ENCODE data around the gene IRF7.
"Not testable (repeated sequence)": the region's sequence is repeated elsewhere in the genome, so short reads cannot be mapped to it uniquely, and the experiment has no call there.

Gene IRF7

DNA sequence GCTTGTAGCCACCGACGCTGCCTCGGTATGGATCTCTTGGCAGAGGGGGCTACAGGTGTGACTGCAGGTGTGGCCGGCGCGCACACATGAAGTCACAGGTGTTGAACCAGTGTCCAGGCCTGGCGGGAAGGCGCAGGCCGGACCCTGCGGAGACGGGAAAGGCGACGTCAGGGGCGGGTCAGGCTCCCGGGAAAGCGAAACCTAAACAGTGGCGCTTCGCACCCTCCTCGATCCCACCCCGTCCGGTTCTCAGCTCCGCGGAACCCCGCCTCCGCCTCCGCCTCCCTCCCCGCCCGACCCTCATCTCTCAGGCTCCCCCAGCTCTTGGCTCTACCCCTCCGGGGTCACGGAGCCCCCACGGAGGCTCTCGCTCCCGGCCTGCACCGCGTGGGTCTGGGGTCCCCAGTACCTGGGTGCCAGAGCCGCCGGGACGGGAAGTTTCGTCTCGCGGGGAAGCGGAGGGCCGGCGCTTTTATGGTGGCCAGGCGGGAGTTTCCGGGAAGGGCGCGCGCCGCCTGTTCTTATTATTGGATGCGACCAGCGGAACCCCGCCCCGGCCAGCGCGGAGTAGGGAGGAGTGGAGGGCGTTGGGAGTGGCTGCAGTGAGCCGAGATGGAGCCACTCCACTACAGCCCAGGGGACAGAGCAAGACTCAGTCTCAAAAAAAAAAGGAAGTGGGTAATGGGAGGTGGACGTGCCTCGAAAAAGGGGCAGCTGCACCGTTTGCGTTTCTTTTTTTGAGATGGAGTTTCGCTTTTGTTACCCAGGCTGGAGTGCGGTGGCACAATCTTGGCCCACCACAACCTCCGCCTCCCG, at the start of gene IRF7:
TSS of gene IRF7 (minus strand) at position 447 of the 816 bp plus-strand sequence. CDS start 586 bp downstream, outside the sequence.
- DNase-seq: peak; percentile 44

DNA sequence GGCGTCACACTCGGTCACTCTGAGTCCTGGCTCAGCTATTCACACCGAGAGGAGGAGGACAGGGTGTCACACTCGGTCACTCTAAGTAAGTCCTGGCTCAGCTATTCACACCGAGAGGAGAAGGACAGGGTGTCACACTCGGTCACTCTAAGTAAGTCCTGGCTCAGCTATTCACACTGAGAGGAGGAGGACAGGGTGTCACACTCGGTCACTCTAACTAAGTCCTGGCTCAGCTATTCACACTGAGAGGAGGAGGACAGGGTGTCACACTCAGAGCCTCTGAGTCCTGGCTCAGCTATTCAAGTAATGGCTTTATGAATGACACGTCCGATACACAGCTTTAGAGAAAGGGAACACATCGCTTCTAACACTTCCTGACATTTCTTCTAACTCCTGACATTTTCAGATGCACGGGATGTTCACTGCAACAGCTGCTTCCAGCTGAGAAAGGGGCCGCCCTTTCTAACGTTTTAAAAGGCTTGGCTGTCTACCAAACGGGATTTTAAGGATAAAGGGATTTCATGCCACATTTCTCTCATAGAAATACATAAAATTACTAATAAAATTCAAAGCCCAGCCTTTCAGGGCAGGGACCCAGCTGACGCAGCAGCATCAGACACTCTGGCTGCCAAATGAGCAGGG, 49.4 kb upstream of the IRF7 start:
- no peak for DNase-seq

DNA sequence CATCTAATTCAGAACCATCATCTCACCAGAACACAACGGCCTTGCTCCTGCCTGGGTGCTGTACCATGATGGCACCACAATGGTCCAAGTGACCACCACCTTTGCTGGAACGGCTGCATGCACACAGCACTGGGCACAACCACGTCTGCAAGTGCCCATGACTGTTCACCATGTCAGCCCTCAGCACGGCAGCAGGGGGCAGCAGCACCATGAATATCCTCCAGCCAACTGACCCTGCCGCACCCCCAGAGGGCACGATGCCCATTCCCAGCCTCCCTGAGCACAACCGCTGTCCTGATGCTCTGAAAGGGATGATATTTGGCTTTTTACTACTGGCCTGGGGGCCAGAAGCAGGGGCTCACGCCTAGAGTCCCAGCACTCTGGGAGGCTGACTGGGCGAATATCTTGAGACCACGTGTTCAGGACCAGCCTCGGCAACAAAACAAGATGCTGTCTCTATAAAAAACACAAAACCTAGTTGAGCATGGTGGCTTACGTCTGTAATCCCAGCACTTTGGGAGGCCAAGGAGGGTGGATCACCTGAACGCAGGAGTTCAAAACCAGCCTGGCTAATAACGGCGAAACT, 47.0 kb upstream of the IRF7 start:
- no peak for DNase-seq

DNA sequence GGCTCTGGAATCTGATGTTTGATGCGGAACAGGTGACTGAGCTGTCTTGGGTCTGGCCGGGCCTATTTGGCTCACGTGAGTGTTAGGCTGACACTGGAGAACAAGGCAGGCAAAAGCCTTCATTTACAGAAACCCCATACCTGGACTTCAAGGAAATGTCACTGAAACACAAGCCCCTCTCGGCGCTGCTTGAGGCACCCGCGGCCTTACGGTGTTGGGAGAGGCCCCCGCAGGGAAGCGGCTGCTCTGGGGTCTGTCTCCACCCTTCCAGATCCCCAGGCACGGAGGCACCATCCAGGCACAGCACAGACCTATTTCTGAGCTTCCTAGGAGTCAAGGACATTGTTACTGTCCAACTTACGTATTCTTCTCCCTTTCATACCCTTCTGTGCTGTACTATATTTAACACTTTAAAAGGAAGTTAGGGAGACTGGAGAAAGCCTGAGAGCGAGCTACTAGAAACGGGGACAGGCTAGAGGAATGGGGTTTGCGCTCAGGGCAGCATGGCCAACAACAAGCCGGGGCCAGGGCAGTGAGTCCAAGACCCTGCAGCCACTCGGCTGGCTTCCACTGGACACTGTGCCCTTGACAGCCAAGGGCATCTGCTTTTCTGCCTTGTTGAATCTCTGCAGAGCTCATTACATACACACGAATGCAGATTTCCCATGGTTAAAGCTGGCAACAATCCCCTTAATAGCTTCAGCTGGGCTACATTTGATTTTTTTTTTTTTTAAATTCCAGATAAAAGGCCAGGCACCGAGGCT, 45.1 kb upstream of the IRF7 start:
- DNase-seq: no peak

DNA sequence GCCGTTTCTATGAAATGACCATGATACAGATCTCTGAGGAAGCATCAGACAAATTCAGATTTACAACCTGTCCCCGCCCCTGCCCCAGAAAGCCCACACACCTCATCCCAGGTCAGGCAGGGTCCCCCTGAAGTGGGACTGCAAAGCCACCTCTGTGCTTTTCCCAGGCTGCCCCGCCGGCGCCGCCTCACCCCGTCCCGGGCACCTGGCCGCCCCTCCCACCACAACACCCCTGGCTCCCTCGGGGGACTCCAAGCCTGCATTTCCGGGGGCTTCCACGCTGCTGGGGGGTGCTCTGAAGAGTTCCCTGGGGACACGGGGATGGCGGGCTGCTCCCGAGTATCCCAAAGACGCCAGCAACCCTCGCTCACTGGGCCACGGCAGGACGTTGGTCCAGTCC, 44.5 kb upstream of the IRF7 start:
- DNase-seq: no peak

DNA sequence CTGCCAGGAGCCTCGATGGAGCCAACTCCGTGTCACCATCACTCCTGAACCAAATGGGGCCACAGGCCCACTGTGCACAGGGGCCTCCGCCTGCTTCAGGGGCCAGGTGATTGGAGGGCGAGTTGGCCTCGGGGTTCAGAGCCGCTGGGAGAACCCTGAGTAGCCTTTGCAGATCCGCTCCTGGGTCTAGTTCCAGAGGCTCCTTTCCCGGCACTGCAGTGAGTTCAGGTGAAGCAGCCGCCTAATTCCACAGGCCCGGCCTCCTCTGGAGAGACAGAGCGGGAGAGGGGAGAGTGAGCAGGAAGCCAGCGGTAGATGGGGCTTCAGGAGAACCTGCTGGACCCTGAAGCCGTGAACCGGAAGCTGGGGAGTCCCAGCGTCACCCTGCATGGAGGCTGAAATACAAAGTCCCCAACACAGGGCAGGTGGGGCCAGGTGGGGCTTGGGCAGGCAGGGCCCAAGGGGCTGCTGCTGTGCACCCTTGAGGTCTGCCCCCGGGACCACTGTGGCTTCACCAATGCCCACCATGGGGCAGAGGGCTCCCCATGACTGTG, 43.9 kb upstream of the IRF7 start:
- DNase-seq: no peak

DNA sequence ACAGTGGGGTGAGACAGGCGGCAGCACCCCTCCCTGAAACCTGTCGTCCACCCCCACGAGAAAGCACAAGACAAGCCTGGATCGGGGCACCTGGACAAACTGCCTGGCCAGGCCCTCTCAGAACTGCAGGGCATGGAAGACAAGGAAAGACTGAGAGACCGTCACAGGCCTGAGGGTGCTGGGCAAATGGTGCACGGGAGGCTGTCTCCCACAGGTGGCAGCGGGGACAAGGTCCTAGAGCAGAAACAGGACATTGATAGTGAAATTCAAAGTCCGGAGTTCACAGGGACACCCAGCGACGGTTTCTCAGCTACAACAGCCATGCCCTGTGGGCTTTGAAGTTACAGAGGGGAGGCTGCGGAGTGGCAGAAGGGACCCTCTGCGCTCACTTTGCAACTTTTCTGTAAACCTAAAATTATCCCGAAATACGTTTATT, 42.0 kb upstream of the IRF7 start:
- no peak for DNase-seq

DNA sequence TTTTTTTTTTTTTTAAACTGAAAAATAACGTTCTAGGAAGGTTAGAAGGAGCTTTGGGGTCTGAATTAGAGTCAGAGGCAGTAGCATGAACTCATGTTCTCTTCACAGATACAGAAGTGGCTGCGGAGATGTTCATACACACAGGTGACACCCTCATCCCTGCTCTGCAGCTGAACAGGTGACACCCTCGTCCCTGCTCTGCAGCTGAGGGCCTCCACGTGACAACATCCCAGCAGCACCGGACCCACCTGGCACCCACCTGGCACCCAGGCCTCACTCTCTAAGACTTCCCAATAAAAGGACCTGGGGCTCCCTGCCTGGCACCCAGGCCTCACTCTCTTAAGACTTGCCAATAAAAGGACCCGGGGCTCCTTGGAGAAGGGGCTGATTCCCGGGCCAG, 41.1 kb upstream of the IRF7 start:
- DNase-seq: no peak

DNA sequence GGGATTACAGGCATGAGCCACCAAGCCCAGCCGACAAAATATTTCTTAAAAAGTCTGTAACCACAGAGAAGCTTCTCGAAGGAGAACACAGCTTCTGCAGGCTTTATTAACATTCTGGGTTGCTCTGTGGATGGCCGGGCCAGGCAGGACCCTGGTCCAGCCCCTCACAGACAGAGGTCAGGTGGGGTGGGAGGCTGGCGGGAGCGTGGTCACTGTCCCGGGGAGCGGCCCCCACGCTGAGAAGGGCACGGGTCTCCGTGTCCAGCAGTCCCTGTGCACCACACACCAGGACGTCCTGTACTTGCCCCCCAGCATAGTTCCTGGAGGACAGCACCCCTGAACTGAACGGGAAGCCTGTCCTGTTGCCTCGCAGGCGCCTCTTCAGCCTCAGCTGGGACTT, 40.7 kb upstream of the IRF7 start:
- no peak for DNase-seq

DNA sequence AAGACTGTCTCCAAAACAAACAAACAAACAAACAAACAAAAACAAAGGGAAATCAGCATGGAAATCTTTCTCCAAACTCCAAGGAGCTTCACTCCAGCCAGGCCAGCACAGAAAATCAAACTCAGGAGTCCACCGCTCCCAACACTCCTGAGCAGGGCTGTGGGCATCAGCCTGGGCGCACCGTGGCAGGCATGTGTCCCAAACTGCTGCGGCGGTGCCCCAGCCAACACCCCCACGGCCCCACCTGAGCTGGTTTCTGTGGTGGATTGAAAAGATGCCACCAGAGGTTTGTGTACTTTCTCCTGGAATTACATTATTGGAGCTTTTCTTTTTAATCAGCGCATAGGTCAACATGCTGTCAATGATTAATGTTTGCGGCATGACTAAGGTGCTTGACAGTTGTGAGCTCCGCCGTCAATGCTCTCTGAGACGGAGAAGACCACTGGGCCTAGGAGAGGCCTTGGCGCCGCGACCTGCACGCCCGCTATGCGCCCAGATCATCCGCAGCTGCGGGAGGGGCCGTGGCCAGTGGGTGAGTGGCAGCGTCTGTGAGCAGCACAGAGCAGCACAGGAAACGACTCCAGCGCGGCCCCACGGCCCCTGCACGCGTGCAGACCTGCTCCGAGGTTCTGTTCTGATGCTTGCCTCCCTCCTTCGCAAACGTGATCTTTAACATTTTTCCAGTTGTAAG, 39.4 kb upstream of the IRF7 start:
- DNase-seq: no peak

DNA sequence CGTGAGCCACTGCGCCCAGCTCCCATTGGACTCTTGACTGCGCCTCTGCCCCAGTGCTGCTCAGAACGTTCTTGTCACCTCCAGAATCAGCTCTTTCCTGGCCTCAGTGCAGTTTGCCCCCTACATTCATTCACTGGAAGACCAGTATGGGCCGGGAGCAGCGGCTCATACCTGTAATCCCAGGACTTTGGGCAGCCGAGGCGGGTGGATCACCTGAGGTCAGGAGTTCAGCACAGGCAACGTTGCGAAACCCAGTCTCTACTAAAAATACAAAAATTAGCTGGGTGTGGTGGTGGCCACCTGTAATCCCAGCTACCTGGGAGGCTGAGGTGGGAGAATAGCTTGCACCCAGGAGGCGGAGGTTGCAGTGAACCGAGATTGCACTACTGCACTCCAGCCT, 38.7 kb upstream of the IRF7 start:
- not testable (repeated sequence) for DNase-seq

DNA sequence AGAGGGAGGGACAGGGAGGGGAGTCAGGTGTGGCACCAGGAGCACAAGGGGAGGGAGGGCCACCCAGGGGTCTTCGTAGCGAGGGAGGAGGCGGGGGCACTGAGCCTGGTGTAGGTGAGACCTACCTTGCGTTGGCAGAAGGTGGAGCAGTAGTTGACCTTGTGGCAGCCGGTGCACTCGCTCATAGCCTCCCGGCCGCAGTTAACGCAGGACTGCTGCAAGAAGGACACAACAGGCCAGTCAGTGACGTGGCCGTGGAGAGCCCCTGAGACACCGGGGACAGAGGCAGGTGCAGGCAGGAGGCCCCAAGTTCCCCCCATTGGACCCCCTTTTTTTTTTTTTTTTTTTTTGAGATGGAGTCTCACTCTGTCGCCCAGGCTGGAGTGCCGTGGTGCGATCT, 38.1 kb upstream of the IRF7 start:
- no peak for DNase-seq

DNA sequence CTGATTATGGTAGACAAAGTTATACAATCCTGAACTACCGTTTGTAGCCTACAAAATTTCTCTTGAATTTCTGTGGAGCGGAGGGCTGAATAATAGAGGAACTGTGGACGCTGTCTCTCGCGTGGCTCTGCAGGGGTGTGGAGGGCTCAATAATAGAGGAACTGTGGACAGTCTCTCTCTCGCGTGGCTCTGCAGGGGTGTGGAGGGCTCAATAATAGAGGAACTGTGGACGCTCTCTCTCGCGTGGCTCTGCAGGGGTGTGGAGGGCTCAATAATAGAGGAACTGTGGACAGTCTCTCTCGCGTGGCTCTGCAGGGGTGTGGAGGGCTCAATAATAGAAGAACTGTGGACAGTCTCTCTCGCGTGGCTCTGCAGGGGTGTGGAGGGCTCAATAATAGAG, 37.4 kb upstream of the IRF7 start:
- DNase-seq: not testable (repeated sequence)

DNA sequence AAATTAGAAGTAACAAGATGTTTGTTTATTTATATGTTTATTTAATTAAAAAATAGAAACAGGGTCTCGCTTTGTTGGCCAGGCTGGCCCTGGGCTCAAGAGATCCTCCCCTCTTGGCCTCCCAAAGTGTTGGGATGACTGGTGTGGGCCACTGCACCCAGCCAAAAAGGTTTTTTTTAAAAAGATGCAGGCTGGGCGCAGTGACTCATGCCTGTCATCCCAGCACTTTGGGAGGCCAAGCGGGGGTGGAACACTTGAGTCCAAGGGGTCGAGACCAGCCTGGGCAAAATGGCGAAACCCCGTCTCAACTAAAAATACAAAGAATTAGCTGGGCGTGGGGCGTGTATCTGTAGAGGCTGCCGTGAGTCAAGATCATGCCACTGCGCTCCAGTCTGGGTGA, 34.7 kb upstream of the IRF7 start:
- DNase-seq: no peak

DNA sequence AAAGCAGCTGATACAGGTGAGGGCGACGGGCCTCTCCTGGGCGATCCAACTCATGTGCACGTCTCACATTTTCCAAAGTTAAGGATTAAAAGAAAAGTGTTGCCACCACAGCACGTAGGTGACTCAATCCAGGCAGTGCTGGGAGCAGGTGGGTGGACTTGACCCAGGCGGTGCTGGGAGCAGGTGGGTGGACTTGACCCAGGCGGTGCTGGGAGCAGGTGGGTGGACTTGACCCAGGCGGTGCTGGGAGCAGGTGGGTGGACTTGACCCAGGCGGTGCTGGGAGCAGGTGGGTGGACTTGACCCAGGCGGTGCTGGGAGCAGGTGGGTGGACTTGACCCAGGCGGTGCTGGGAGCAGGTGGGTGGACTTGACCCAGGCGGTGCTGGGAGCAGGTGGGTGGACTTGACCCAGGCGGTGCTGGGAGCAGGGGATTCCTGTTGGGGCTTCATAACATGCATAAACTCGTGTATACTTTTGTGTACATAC, 32.0 kb upstream of the IRF7 start:
- DNase-seq: not testable (repeated sequence)

DNA sequence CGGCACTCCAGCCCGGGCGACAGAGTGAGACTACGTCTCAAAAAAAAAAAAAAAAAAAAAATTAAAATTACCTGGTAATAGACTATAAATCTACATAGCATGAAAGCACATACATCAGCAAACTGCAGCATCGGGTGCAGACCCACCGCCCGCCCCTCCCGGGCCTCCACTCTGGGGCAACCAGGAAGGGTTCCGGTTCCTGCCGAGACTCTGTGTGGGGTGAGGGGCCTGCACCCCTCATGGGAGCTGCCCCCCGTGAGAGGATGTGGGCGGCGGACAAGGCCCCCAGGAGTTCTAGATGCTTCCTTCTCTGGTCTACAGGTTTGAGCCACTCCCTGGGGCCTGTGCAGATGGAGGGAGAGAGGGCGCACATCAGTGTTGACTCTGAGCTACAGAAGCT, 30.5 kb upstream of the IRF7 start:
- no peak for DNase-seq

DNA sequence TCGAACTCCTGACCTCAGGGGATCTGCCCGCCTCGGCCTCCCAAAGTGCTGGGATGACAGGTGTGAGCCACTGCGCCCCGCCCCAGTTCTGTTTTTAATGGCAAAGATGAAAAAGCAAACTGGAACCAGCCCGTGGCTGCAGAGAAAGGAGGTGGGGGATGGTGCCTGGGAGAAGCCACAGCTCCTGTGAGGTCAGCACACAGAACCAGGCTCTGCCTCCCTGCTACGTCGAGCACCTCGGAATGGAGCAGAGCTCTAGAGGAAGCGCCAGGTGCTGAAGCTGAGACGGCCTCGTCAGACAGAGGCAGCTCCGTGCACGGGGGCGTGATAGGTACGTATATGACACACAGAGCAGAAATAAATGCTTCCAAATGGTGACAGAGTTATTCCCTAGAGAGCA, 29.8 kb upstream of the IRF7 start:
- no peak for DNase-seq

DNA sequence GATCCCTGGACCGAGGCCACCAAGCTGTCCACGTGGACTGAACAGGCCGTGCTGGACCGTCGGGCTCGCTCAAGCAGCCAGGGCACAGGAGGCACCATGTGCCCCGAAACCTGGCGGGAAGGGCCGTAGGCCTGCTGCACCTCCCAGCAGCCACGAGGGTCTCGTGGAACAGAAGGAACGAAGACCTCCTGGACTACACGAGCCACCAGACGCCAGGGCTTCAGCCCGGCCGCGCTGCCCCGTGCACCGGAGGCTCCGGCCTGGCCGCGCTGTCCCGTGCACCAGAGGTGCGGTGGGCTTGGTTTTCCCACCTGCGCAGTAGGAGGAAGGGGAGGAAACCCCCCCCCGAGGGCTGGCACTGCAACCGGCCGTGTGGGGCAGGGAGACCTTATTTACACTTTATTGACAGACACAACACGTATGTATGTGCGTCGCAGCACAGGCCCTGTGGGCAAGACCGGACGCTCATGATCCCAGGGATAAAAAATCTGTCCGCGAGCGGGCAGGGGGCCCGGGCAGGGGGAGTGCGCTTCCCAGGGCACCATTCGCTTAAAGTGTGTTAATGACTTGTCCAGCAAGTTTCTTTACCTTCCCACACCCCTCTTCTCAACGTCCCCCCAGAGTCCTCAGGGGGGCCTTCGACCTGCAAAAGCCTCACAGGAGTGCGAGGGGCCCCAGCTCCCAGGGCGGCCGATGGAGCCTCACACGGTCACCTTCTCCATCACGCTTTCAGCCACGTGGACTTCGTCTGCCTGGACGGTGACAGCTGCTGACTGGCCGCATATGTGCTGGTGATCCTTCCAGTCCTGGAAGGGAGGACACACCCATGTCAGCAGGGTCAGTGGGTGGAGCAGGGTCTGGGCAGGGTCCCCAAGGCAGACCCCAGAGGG, 28.3 kb upstream of the IRF7 start:
- no peak for DNase-seq

DNA sequence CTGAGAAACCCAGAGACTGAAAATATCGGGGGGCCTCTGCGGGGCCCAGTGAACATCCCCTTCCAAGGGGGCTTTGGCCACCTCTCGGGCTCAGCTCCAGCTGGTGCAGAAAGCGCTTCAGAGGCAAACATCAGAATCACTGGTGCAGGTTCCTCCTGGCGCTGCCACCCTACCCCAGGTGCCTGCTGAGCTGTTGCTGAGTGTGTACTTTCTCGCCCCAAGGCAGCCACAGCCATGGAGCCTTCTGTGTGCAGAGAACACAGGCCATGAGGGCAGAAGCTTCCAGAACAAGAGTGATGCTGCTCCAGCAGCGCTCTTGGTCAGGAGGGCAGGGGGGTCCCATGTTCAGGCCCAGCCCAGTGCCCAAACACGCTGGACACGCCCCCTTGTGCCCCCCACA, 27.6 kb upstream of the IRF7 start:
- DNase-seq: no peak

DNA sequence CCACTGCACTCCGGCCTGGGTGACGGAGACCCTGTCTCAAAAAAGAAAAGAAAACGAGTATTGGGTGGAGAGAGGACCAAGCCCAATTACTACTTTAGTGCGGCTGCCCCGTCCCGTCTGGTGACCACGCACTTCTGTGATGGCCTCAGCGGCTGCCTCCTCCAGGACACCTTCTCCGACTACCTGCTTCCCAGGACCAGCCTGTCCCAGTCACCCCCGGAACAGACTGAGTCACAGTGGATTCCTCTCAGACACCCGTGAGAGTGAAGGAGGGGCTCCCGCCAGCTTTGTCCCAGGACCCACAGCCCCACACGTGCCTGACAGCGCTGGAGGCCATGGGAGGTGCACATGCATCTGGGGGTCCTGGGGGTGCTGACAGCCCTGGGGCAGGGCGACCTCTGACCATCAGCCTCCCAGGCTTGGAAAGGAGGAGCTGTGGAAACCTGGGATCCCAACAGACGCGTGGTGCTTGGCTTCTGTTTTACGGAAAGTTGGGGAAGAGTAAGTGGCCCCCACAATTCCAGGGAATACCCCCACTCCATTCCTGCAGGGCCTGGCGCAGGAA, 26.1 kb upstream of the IRF7 start:
- DNase-seq: no peak

Data from NCI-H2171 (cell line).